Suprapubic skin (tissue), 3 donors: ENCODE data around the gene CYP2E1.

Source experiments
- CTCF ChIP-seq, 2 donors: fragments of 200-600 bp in 1 of 2; fragments of 450-650 bp in 1 of 2; sonication (generic) in 1 of 2; IDR thresholded peaks; one replicate each; pipeline ENCODE4 v1.5.1; 2016 to 2019; ENCODE audit warnings: antibody characterized with exemption in 2 of 2, mild to moderate bottlenecking in 1 of 2, moderate library complexity in 1 of 2
- POLR2A ChIP-seq, 2 donors: fragments of 450-650 bp; IDR thresholded peaks; one replicate each; pipeline ENCODE4 v1.6.1; 2017; ENCODE audit warnings: antibody characterized with exemption in 2 of 2, mild to moderate bottlenecking in 2 of 2, moderate library complexity in 2 of 2

GRCh38 chr10:133565441-133566294, 38.5 kb downstream of the CYP2E1 start, which contains the start of gene SYCE1:
- TF ChIP-seq POLR2A (IDR thresholded peaks at IDR 0.05) (no peak), CTCF (IDR thresholded peaks at IDR 0.05) (no peak)
